Adrenal gland (tissue), 5 donors: ENCODE data around the gene SMAD7.

Experiments used
- CTCF ChIP-seq, 6 experiments: fragments of 450-650 bp in 4 of 6; fragments of 200-600 bp in 2 of 6; sonication (generic) in 1 of 6; IDR thresholded peaks; 1 replicate in 5 of 6; 2 replicates in 1 of 6; pipeline versions ENCODE4 v1.5.1 to v1.8.0; 2016 to 2021; ENCODE audit warnings: antibody characterized with exemption in 6 of 6, mild to moderate bottlenecking in 2 of 6, moderate library complexity in 1 of 6
- POLR2A ChIP-seq, 2 donors: fragments of 450-650 bp; IDR thresholded peaks; one replicate each; pipeline ENCODE4 v1.6.1; 2017; ENCODE audit warnings: antibody characterized with exemption in 2 of 2, mild to moderate bottlenecking in 2 of 2, moderate library complexity in 1 of 2
- donor health status: DM: no; HTN: no; CAD: no.

GRCh38 chr18:48885266-48885923, 65.4 kb downstream of the SMAD7 start:
- TF ChIP-seq CTCF (IDR thresholded peaks at IDR 0.05): no peak
- no peak for TF ChIP-seq POLR2A (IDR thresholded peaks at IDR 0.05)
